Activated T-cell treated with anti-CD3 and anti-CD28 coated beads, Interleukin-2, amount 50 U/mL, for 4 hours (primary cell): ENCODE results near the gene NFAM1. TPM values are rescaled to one million over a fixed set of nuclear protein-coding genes. Genes with fewer than 3 reads are reported as not detected.

Source experiments
- ATAC-seq, 2 donors: fragments of 200-7000 bp; cut with Tn5 transposase; one replicate each; pipeline ENCODE4 v1.10.0; 2021
- DNase-seq: peaks from one replicate; pipeline ENCODE4 v3.0.0-alpha.2; 2020
- H3K27me3 Mint-ChIP-seq: one replicate; pipeline ENCODE4 v1.8.0; 2021; ENCODE audit warnings: low read depth, mixed read lengths
- H3K36me3 Mint-ChIP-seq: one replicate; pipeline ENCODE4 v1.8.0; 2022; ENCODE audit warnings: mixed read lengths; ENCODE audit not compliant: insufficient read depth
- H3K4me1 Mint-ChIP-seq: one replicate; pipeline ENCODE4 v1.8.0; 2021; ENCODE audit warnings: low read depth, mixed read lengths
- H3K4me3 Mint-ChIP-seq: one replicate; pipeline ENCODE4 v1.8.0; 2021; ENCODE audit warnings: mild to moderate bottlenecking, moderate library complexity, mixed read lengths
- H3K9me3 Mint-ChIP-seq: one replicate; pipeline ENCODE4 v1.8.0; 2021; ENCODE audit warnings: mixed read lengths
- total RNA-seq, 3 donors: library from RNA; stranded (reverse); gene quantifications; one replicate each; pipeline ENCODE4 v1.2.1, GENCODE V29; 2021

Gene NFAM1
- total RNA-seq, 3 donors from 2014 or later: 0.03 to 0.11 TPM; not detected in 1

DNA sequence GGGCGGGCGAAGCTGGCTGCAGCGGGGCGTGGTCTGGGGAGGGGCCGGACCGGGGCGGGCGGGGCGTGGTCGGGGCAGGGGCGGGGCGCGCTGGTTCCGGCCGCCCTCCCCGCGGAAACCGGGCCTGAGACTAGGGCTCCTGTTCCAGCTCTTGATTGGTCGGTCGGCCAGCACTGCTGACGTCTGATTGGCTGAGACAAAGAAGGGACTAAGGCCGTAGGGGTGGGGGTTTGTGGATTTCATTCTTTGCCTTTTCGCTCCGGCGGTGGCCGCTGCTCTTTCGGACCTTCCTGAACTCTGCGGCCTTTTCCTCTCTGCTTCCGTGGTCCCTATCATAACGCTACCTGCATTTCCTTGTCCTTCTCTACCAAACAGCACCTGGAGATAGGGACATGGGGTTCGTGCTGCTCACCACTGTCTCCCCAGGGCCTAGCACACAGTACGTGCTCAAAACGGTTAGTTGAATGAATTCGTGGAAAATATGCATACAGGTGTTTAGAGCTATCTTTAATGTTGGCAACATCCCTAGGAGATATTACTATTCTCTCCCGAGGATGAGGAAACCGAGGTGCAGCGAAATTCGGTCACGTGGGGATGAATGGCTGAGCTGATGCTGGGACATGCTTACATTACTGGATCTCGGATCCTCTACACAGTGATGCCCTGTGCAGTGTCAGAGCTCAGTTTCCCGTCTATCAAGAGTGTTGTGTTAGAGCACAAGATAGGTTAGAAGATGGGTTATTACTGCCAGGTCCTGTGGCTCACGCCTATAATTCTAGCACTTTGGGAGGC, 62.8 kb downstream of the NFAM1 start:
- H3K9me3 Mint-ChIP-seq: no peaks in the 10 kb centered on the region
- peak; percentile 98 for ATAC-seq
- H3K27me3 Mint-ChIP-seq: peaks cover 35% of the 10 kb centered on the region
- peaks cover 13% of the 10 kb centered on the region for H3K4me1 Mint-ChIP-seq
- peak overlapping the region; percentile 84 for H3K4me3 Mint-ChIP-seq
- no peaks in the 10 kb centered on the region for H3K36me3 Mint-ChIP-seq
- peak; percentile 77 for DNase-seq

DNA sequence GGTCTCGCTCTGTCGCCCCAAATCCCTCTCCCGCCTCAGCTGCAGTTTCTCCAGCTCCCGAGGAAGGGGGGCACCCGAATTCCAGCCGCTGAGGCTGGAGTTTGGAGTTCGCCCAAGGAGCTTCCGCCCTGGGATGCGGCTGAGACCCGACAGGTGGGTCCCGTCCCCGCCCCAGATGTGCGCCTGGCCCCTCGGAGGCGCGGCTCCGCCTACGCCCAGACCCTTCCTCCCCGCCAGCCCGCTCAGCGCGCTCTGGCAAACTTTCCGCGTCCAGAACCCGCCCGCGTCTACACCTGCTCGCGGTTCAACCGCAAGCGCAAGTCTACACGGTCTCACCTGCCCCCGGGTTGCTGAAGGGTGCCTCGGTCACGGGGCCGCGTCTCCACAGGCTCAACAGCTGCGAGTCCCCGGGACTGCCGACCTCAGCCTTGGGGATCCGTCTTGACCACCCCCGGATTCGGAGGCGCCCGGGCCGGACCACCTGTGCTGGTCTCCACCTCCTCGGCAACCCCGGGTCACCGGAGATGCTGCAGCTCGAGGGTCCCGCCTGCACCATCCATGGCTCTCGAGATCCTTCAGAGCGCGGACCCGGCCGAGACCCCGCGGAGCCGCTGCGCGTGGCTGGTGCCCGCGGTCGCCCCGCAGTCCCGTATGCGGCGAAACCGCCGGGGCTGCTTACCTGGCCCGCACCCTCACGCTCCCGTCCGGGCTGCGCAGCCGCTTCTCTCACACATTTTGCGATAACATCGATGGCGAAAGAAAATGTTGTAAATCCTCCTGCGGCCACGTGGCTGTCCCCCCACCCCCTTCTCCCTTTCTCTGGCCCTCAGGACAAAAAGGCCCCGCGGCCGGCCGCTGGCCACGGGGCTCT, 63.6 kb downstream of the NFAM1 start:
- peaks cover 13% of the 10 kb centered on the region for H3K4me1 Mint-ChIP-seq
- H3K4me3 Mint-ChIP-seq: peak overlapping the region; percentile 84
- ATAC-seq (peak; percentile 51 to 57), DNase-seq (peak; percentile 21)
- peaks cover 42% of the 10 kb centered on the region for H3K27me3 Mint-ChIP-seq
- H3K36me3 Mint-ChIP-seq: no peaks in the 10 kb centered on the region
- H3K9me3 Mint-ChIP-seq: no peaks in the 10 kb centered on the region

DNA sequence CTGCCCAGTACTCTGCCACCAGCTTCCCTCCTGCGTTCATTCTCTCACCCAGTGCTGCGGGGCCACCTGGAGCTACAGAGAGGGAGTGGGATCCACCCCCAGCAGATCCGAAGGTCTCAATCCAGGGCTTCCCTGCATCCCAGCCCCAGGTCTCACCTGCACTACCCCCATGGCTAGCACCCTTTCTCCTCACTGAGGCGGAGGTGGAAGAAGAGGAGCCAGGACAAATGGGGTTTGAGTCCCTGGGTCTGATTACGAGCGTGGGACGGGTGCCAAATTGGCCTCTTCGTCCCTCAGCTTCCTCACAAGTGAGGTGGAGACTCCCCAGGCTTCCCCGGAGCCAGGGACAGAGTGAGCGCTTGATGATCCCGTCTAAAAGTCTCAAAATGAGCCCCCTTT, 64.2 kb downstream of the NFAM1 start:
- Mint-ChIP-seq H3K27me3 (peaks cover 43% of the 10 kb centered on the region), H3K36me3 (no peaks in the 10 kb centered on the region), H3K4me3 (peak overlapping the region; percentile 84), H3K4me1 (peaks cover 13% of the 10 kb centered on the region), H3K9me3 (no peaks in the 10 kb centered on the region)
- ATAC-seq (no peak), DNase-seq (no peak)

- Mint-ChIP-seq H3K9me3 (no peaks in the 10 kb centered on the region), H3K36me3 (no peaks in the 10 kb centered on the region), H3K4me1 (peaks cover 13% of the 10 kb centered on the region), H3K27me3 (peaks cover 45% of the 10 kb centered on the region), H3K4me3 (peak overlapping the region; percentile 40)
- ATAC-seq (no peak), DNase-seq (no peak)
Measured at GRCh38 chr22:42366806-42367581, 65.2 kb downstream of the NFAM1 start.

DNA sequence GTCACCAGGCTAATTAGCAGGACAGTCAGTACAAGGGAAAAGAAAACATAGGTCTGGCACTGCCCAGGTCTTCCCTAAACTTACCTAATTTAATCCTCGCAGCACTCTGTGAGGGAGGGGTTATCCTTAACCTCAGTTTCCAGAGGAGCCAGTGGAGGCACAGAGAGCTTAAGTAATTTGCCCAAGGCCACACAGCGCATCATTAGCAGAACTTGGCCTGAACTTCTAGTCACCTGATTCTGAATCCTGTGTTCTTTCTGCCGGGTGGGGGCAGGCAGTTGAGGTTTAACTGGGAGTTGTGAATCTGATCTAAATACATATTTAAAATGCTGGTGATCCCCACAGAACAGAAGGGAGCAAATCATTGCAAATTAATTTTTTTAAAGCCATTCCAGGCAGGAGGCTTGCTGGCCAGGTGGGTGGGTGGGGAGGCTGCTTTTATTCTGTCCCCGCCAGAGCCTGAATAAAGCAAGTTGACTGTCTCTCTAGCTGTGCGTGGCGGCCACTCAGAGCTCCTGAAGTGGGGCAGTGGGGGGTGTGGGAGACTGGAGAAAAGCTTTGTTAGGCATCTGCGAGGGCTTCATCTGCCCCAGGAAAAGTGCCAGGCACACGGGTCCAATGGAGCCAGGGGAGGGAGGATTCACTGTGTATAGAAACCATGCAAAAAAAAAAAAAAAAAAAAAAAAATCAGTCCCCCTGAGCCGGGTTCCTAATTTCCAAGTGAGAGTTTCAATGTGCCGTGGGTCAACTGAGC, 66.1 kb downstream of the NFAM1 start:
- Mint-ChIP-seq H3K4me1 (peaks cover 13% of the 10 kb centered on the region), H3K27me3 (peaks cover 54% of the 10 kb centered on the region), H3K4me3 (no peak overlapping the region), H3K9me3 (no peaks in the 10 kb centered on the region), H3K36me3 (no peaks in the 10 kb centered on the region)
- DNase-seq: no peak
- ATAC-seq: no peak

DNA sequence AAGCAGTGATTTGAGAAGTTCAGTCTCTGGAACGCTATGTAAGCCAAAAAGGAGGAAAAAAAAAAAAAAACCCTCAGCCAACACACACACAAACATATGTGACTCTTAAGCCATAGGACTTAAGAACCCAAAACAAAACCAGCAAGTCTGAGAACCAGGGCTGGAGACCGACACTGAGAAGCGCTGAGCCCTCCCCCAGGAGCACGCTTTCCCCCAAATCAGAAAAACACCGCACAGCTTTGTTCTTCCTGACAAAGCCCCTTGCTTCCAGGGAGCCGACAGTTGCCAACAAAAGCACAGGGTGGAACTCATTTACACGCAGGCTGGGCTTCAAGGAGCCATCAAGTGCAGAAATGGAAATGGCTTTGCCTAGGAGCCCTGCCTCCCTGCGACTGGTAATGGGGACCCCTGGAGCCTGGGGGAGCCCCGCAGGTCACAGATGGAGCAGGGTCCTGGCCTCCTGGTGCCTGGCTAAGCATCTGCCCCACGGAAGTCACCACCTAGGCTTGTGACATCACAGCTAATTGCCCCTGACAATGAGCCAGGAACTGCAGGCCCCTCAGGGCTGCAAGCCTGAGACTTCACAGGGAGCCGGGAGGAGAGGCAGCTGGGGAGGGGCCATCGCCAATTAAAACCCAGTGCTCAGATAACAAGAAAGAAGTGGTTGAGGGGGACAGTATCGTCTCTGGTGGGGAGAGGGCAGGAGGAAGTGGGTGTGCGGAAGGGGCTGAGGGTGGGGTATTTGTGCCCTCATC, 66.9 kb downstream of the NFAM1 start:
- peaks cover 56% of the 10 kb centered on the region for H3K27me3 Mint-ChIP-seq
- peaks cover 13% of the 10 kb centered on the region for H3K4me1 Mint-ChIP-seq
- DNase-seq (no peak), ATAC-seq (no peak)
- no peaks in the 10 kb centered on the region for H3K36me3 Mint-ChIP-seq
- no peak overlapping the region for H3K4me3 Mint-ChIP-seq
- no peaks in the 10 kb centered on the region for H3K9me3 Mint-ChIP-seq

- no peak for DNase-seq
- no peaks in the 10 kb centered on the region for H3K36me3 Mint-ChIP-seq
- peaks cover 11% of the 10 kb centered on the region for H3K4me1 Mint-ChIP-seq
- H3K9me3 Mint-ChIP-seq: no peaks in the 10 kb centered on the region
- peaks cover 63% of the 10 kb centered on the region for H3K27me3 Mint-ChIP-seq
- no peak overlapping the region for H3K4me3 Mint-ChIP-seq
- no peak for ATAC-seq
Measured at GRCh38 chr22:42364604-42365110, 67.5 kb downstream of the NFAM1 start.

GRCh38 chr22:42363892-42364291, 68.3 kb downstream of the NFAM1 start:
- H3K4me1 Mint-ChIP-seq: peaks cover 7% of the 10 kb centered on the region
- no peaks in the 10 kb centered on the region for H3K9me3 Mint-ChIP-seq
- no peak overlapping the region for H3K4me3 Mint-ChIP-seq
- H3K27me3 Mint-ChIP-seq: peaks cover 61% of the 10 kb centered on the region
- no peak for DNase-seq
- ATAC-seq: no peak
- H3K36me3 Mint-ChIP-seq: no peaks in the 10 kb centered on the region

DNA sequence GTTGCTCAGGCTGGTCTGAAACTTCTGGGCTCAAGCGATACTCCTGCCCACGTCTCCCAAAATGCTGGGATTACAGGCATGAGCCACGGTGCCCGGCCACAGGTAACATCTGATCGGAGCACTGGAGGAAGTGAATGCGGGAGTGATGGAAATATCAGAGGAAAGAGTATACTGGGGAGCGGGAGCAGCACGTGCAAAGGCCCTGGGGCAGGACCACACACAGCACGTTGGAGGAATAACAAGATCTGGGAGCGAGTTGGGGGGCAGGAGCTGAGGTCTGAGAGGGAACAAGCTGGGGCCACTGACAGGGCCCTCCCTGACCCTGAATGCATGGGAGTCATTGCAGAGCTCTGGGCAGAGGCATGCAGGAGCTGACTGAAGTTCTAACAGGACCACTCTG, 70.7 kb downstream of the NFAM1 start:
- Mint-ChIP-seq H3K36me3 (no peaks in the 10 kb centered on the region), H3K9me3 (no peaks in the 10 kb centered on the region), H3K4me1 (no peaks in the 10 kb centered on the region), H3K27me3 (peaks cover 45% of the 10 kb centered on the region), H3K4me3 (no peak overlapping the region)
- no peak for ATAC-seq
- DNase-seq: no peak

DNA sequence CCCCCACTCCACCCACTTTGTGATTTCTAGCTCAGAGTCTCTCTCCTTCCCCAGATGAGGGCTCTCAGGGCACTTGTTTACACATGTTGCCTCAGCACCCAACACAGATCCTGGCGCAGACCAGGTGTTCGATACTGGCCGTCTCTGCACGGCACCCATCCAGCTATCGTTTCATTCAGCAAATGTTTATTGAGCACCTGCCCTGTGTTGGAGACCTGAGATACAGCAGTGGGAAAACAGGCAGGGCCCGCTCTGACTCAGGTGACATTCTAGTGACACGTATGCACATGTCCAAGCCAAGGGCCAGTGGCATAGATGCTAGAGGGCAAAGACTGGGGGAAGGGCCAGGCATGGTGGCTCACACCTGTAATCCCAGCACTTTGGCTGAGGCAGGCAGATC, 71.9 kb downstream of the NFAM1 start:
- Mint-ChIP-seq H3K9me3 (no peaks in the 10 kb centered on the region), H3K36me3 (no peaks in the 10 kb centered on the region)
- ATAC-seq: no peak

DNA sequence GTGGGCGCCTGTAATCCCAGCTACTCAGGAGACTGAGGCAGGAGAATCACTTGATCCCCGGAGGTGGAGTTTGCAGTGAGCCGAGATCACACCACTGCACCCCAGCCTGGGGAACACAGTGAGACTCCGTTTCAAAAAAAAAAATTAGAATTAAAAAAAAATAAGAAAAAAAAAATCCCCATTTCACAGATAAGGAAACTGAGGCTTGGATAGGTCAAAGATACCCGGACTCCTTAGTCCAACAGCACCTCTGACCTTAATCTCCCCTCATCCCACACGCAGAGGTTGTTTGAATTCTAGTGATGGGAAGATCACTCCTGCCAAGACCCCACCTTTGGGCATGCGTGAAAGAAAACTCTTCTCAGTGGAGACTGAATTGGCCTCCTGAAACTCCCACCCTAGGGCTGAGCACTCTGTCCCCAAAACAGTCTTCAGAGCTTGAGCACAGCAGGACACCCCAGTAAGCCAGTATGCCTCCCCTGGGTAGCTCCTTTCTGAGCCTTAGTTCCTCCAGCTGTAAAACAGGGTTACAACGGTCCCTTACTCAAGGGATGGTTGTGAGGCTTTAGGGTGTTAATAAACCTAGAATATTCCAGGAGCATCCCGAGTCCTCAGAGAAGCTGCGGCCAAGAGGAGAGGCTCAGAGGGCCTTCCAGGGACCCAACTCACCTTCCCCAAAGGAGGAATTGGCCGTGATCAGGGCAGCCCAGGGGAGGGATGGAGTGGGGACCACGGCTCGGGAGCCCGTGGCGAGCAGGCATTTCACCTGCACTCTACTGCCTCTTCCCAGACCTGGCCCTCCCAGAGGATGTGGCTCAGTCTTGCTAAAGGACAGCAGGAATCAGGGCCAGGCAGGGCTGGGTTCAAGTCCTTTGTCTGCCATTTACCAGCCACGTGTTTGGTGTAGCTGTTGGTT, 73.3 kb downstream of the NFAM1 start:
- Mint-ChIP-seq H3K4me3 (no peak overlapping the region), H3K27me3 (peaks cover 24% of the 10 kb centered on the region)
- no peak for ATAC-seq

More for the DNA sequence above, 71.9 kb downstream of the NFAM1 start:
- H3K4me3 Mint-ChIP-seq: no peak overlapping the region
- H3K4me1 Mint-ChIP-seq: no peaks in the 10 kb centered on the region
- H3K27me3 Mint-ChIP-seq: peaks cover 33% of the 10 kb centered on the region
- DNase-seq: no peak

GRCh38 chr22:42357634-42358296, 74.4 kb downstream of the NFAM1 start:
- no peaks in the 10 kb centered on the region for H3K36me3 Mint-ChIP-seq
- H3K4me3 Mint-ChIP-seq: no peak overlapping the region
- H3K4me1 Mint-ChIP-seq: no peaks in the 10 kb centered on the region
- ATAC-seq: no peak
- DNase-seq: no peak
- no peaks in the 10 kb centered on the region for H3K9me3 Mint-ChIP-seq
- H3K27me3 Mint-ChIP-seq: peaks cover 20% of the 10 kb centered on the region

More for the DNA sequence above, 73.3 kb downstream of the NFAM1 start:
- Mint-ChIP-seq H3K4me1 (no peaks in the 10 kb centered on the region), H3K36me3 (no peaks in the 10 kb centered on the region), H3K9me3 (no peaks in the 10 kb centered on the region)
- DNase-seq: no peak
